Measurements from ENCODE around the gene NELFE.
"Not testable (repeated sequence)": the region's sequence is repeated elsewhere in the genome, so short reads cannot be mapped to it uniquely, and the experiment has no call there.

Gene NELFE

DNA sequence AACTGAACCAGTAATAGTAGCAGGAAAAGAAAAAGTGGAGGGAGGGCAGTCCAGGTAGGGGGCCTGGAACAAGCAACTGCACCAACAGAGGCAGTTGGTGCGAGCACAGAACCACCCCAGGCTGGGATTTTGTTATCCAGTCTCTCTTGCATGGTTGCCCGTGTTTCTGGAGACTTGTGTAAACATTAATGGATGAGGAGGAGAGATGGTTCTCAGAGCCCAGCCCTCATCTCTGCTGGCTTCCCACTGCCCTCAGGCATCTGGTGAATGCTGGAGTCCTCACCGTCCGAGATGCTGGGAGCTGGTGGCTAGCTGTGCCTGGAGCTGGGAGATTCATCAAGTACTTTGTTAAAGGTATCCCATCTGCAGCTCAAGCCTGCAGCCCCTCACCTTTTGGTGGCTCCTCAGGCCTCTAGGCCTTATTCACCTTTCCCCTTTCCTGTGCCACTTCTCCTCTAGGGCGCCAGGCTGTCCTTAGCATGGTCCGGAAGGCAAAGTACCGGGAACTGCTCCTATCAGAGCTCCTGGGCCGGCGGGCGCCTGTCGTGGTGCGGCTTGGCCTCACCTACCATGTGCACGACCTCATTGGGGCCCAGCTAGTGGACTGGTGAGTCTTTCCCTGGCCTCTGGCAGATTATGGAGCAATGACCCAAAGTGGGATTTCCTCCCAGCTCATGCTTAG, 21.6 kb upstream of the NELFE start:
- H3K79me2 ChIP-seq (ENCODE audit: low read length); H3K9me3 ChIP-seq (replicated peaks; ENCODE audit: insufficient read depth, low read length); H3K9me2 ChIP-seq (replicated peaks; ENCODE audit: insufficient read depth, low read length): not testable (repeated sequence)

DNA sequence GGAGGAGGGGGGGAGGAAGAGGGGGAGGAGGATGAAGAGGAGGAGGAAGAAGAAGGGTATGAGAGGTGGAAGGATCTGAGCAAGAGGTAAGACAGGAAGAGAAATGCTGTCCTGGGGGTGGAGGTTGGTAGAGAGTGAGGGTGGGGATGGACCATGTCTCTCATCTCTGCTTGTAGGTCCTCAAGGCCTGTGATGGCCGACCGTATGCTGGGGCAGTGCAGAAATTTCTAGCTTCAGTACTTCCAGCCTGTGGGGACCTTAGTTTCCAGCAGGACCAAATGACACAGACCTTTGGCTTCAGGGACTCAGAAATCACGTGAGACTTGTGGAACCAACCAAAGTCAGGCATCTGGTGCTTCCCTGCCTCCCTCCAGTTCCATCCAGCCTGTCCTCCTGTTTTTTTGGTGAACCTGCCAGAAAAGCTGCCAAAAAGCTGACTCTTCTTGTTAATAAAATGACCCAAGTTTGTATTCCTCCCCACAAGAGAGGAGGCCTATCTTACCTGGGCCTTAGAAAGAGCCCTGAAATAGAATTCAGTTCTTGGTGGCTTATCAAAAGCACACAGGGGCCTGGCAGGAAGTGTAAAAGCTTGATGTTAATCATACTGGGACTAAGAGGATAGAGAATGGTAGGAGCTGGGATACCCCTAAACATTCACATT, 20.6 kb upstream of the NELFE start:
- no peak overlapping the region for H2AFZ ChIP-seq (ENCODE audit: low read length)
- no peaks in the 10 kb centered on the region for H4K20me1 ChIP-seq (ENCODE audit: insufficient read depth, low read length)
- peak; percentile 4 for DNase-seq
- TF ChIP-seq EZH2phosphoT487 (IDR thresholded peaks at IDR 0.05; ENCODE audit: low read length) (no peak), EZH2 (optimal IDR thresholded peaks at IDR 0.05; ENCODE audit: low read depth, low read length) (no peak)
- TF ChIP-seq, protein P1, sequence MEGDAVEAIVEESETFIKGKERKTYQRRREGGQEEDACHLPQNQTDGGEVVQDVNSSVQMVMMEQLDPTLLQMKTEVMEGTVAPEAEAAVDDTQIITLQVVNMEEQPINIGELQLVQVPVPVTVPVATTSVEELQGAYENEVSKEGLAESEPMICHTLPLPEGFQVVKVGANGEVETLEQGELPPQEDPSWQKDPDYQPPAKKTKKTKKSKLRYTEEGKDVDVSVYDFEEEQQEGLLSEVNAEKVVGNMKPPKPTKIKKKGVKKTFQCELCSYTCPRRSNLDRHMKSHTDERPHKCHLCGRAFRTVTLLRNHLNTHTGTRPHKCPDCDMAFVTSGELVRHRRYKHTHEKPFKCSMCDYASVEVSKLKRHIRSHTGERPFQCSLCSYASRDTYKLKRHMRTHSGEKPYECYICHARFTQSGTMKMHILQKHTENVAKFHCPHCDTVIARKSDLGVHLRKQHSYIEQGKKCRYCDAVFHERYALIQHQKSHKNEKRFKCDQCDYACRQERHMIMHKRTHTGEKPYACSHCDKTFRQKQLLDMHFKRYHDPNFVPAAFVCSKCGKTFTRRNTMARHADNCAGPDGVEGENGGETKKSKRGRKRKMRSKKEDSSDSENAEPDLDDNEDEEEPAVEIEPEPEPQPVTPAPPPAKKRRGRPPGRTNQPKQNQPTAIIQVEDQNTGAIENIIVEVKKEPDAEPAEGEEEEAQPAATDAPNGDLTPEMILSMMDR (IDR thresholded peaks at IDR 0.05; ENCODE audit: low read length) = no peak
- no peaks in the 10 kb centered on the region for H3K9me2 ChIP-seq (replicated peaks; ENCODE audit: insufficient read depth, low read length)
- no peaks in the 10 kb centered on the region for H3K27me3 ChIP-seq (replicated peaks; ENCODE audit: insufficient read depth, low read length)
- H3K9ac ChIP-seq (ENCODE audit: low read length) = no peak overlapping the region
- no peaks in the 10 kb centered on the region for H3F3A ChIP-seq (ENCODE audit: insufficient read depth, low read length)
- no peak overlapping the region for H3K27ac ChIP-seq (ENCODE audit: low read length)
- no peaks in the 10 kb centered on the region for H3K4me1 ChIP-seq (ENCODE audit: low read length)
- H3K4me3 ChIP-seq (ENCODE audit: low read length) = no peak overlapping the region
- H3K79me2 ChIP-seq (ENCODE audit: low read length) = no peaks in the 10 kb centered on the region
- no peaks in the 10 kb centered on the region for H3K9me3 ChIP-seq (replicated peaks; ENCODE audit: insufficient read depth, low read length)
- H3K36me3 ChIP-seq (replicated peaks; ENCODE audit: insufficient read depth, low read length) = no peaks in the 10 kb centered on the region
- H3K4me2 ChIP-seq (ENCODE audit: low read depth, low read length) = no peak overlapping the region

More for the DNA sequence above, 21.6 kb upstream of the NELFE start:
- H3F3A ChIP-seq (ENCODE audit: insufficient read depth, low read length); H3K4me2 ChIP-seq (ENCODE audit: low read depth, low read length); H4K20me1 ChIP-seq (ENCODE audit: insufficient read depth, low read length); H3K4me3 ChIP-seq (ENCODE audit: low read length); H3K36me3 ChIP-seq (replicated peaks; ENCODE audit: insufficient read depth, low read length); H3K27me3 ChIP-seq (replicated peaks; ENCODE audit: insufficient read depth, low read length); H3K4me1 ChIP-seq (ENCODE audit: low read length); DNase-seq; H2AFZ ChIP-seq (ENCODE audit: low read length); H3K27ac ChIP-seq (ENCODE audit: low read length); H3K9ac ChIP-seq (ENCODE audit: low read length): not testable (repeated sequence)

DNA sequence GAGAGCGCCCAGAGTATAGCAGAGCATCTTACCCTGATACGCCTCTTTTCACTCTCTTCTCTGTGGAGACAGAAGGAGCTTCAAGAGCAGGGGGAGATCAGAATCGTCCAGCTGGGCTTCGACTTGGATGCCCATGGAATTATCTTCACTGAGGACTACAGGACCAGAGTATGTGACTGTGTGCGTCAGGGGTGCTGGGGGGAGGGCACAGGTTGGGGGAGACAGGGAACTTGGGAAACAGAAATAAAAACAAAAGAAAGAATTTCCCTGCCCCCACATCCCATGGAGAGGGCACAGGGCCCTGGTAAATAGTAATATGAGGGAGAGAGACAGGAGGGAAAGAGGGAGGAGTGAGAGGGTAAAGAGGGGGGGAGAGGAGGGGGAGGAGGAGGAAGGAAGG, 20.1 kb upstream of the NELFE start:
- Histone ChIP-seq H2AFZ (ENCODE audit: low read length) (no peak overlapping the region), H3K27me3 (replicated peaks; ENCODE audit: insufficient read depth, low read length) (no peaks in the 10 kb centered on the region), H3K9ac (ENCODE audit: low read length) (no peak overlapping the region), H3F3A (ENCODE audit: insufficient read depth, low read length) (no peaks in the 10 kb centered on the region), H4K20me1 (ENCODE audit: insufficient read depth, low read length) (no peaks in the 10 kb centered on the region), H3K4me2 (ENCODE audit: low read depth, low read length) (no peak overlapping the region), H3K9me2 (replicated peaks; ENCODE audit: insufficient read depth, low read length) (no peaks in the 10 kb centered on the region), H3K9me3 (replicated peaks; ENCODE audit: insufficient read depth, low read length) (no peaks in the 10 kb centered on the region), H3K27ac (ENCODE audit: low read length) (no peak overlapping the region), H3K4me3 (ENCODE audit: low read length) (no peak overlapping the region), H3K4me1 (ENCODE audit: low read length) (no peaks in the 10 kb centered on the region), H3K36me3 (replicated peaks; ENCODE audit: insufficient read depth, low read length) (no peaks in the 10 kb centered on the region), H3K79me2 (ENCODE audit: low read length) (no peaks in the 10 kb centered on the region)
- DNase-seq = no peak
- no peak for TF ChIP-seq EZH2 (optimal IDR thresholded peaks at IDR 0.05; ENCODE audit: low read depth, low read length)
- no peak for TF ChIP-seq EZH2phosphoT487 (IDR thresholded peaks at IDR 0.05; ENCODE audit: low read length)
- TF ChIP-seq, protein P1 (IDR thresholded peaks at IDR 0.05; ENCODE audit: low read length) = no peak

Data from MM.1S (cell line).